ENCODE measurements around the gene CAV1.
A peak's percentile ranks its signal among the peaks of the same experiment; 100 is the strongest.

CAV1 gene

DNA sequence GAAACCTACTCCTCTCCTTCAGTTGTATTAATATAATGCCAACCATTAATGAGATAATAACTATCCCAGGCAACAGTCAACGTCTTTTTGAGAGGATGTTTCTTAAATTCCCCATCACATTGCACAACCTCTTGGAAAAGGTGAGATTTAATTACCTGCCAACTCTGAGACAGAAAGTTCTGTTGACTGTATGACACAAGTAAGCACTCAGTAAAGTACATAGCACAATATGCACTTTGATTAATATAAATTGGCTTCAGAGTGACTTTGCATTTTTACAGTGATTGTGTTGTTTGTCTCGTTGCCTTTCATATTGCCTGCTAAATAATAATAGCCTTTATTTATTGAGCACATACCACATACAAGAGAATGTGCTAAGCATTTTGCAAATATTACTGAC is 46.7 kb downstream of the CAV1 start:
- Histone ChIP-seq H3K9ac (ENCODE audit: low read length in 2 of 2) (no peak overlapping the region), H3K4me1 (ENCODE audit: control insufficient read depth, insufficient read depth, low read length) (peaks cover 3% of the 10 kb centered on the region), H3K4me3 (ENCODE audit: low read length in 2 of 2) (no peak overlapping the region), H3K27ac (ENCODE audit: low read length) (no peak overlapping the region), H3K9me3 (ENCODE audit: control insufficient read depth in 2 of 2, low read length in 2 of 2) (no peaks in the 10 kb centered on the region), H3K27me3 (ENCODE audit: control insufficient read depth in 1 of 2, insufficient read depth in 2 of 2, low read length in 2 of 2) (no peaks in the 10 kb centered on the region), H3K36me3 (ENCODE audit: control insufficient read depth in 2 of 2, insufficient read depth in 2 of 2, low read length in 2 of 2) (no peaks in the 10 kb centered on the region)

GRCh38 chr7:116572036-116572435 is 47.2 kb downstream of the CAV1 start:
- no peak overlapping the region for H3K4me3 ChIP-seq (ENCODE audit: low read length in 2 of 2)
- peaks cover 6% of the 10 kb centered on the region for H3K4me1 ChIP-seq (ENCODE audit: control insufficient read depth, insufficient read depth, low read length)
- H3K36me3 ChIP-seq (ENCODE audit: control insufficient read depth in 2 of 2, insufficient read depth in 2 of 2, low read length in 2 of 2) = no peaks in the 10 kb centered on the region
- H3K9me3 ChIP-seq (ENCODE audit: control insufficient read depth in 2 of 2, low read length in 2 of 2) = no peaks in the 10 kb centered on the region
- no peak overlapping the region for H3K9ac ChIP-seq (ENCODE audit: low read length in 2 of 2)
- H3K27ac ChIP-seq (ENCODE audit: low read length) = no peak overlapping the region
- H3K27me3 ChIP-seq (ENCODE audit: control insufficient read depth in 1 of 2, insufficient read depth in 2 of 2, low read length in 2 of 2) = no peaks in the 10 kb centered on the region

- H3K4me3 ChIP-seq (ENCODE audit: low read length in 2 of 2) = no peak overlapping the region
- no peak overlapping the region for H3K9ac ChIP-seq (ENCODE audit: low read length in 2 of 2)
- H3K36me3 ChIP-seq (ENCODE audit: control insufficient read depth in 2 of 2, insufficient read depth in 2 of 2, low read length in 2 of 2) = no peaks in the 10 kb centered on the region
- no peak overlapping the region for H3K27ac ChIP-seq (ENCODE audit: low read length)
- no peaks in the 10 kb centered on the region for H3K27me3 ChIP-seq (ENCODE audit: control insufficient read depth in 1 of 2, insufficient read depth in 2 of 2, low read length in 2 of 2)
- H3K4me1 ChIP-seq (ENCODE audit: control insufficient read depth, insufficient read depth, low read length) = peaks cover 11% of the 10 kb centered on the region
- H3K9me3 ChIP-seq (ENCODE audit: control insufficient read depth in 2 of 2, low read length in 2 of 2) = no peaks in the 10 kb centered on the region
Observed at GRCh38 chr7:116573541-116573940, 48.7 kb downstream of the CAV1 start.

DNA sequence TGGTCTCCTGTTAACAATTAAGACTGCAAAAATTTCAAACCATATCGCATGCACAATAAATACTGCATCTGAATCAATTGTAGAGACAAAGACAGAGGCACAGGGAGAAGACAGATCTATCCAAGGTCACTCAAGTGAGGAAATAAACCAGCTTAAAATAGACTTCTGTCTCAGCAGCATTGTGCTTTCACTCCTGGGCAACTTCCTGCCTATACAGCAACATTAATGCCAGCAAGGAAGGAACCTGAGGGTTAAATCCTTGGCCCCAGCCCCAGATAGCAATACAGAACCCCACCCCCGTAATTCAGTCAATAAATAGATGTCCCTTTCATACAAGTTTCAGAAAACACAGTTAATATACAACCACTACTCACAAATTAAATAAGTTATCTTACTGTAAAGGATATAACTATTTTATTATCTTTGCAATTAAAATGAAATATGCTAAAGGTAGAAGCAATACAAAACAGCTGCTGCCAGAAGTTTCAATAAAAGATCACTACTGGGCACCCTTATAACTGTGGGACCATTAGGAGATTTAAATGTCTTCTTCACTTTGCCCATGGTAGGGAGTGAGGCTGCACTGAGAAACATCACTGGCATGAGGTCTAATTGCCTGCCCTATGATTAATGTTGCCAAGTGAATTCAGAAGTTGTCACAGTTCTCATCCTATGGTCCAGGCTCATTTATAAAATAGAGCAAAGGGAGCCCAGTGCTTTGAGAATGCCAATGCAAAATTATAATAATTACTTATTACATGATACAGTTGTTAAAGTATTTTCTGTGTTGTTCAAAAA is 49.4 kb downstream of the CAV1 start:
- Histone ChIP-seq H3K9me3 (ENCODE audit: control insufficient read depth in 2 of 2, low read length in 2 of 2) (no peaks in the 10 kb centered on the region), H3K27me3 (ENCODE audit: control insufficient read depth in 1 of 2, insufficient read depth in 2 of 2, low read length in 2 of 2) (no peaks in the 10 kb centered on the region), H3K4me1 (ENCODE audit: control insufficient read depth, insufficient read depth, low read length) (peaks cover 11% of the 10 kb centered on the region), H3K9ac (ENCODE audit: low read length in 2 of 2) (no peak overlapping the region), H3K36me3 (ENCODE audit: control insufficient read depth in 2 of 2, insufficient read depth in 2 of 2, low read length in 2 of 2) (no peaks in the 10 kb centered on the region), H3K4me3 (ENCODE audit: low read length in 2 of 2) (no peak overlapping the region), H3K27ac (ENCODE audit: low read length) (no peak overlapping the region)

DNA sequence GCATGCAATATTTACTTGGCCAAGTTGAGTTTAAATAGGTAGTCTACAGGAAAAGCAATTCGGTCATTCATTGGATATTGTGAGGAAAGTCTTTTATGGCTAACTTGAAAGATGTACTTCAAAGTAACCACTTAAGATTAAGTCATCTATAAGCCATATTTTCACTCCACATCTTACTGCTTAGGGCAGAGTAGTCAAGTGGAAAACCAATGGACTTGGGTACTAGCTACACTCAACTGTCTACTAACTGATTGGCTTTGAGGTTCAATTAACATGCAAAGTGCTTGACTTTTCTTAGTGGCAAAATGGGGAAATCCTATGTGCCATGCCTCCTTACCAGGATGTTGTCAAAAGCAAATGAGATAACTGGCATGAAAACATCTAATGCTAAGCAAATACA is 51.0 kb downstream of the CAV1 start:
- Histone ChIP-seq H3K27ac (ENCODE audit: low read length) (no peak overlapping the region), H3K4me3 (ENCODE audit: low read length in 2 of 2) (no peak overlapping the region), H3K27me3 (ENCODE audit: control insufficient read depth in 1 of 2, insufficient read depth in 2 of 2, low read length in 2 of 2) (no peaks in the 10 kb centered on the region), H3K9ac (ENCODE audit: low read length in 2 of 2) (no peak overlapping the region), H3K4me1 (ENCODE audit: control insufficient read depth, insufficient read depth, low read length) (peaks cover 11% of the 10 kb centered on the region), H3K9me3 (ENCODE audit: control insufficient read depth in 2 of 2, low read length in 2 of 2) (no peaks in the 10 kb centered on the region), H3K36me3 (ENCODE audit: control insufficient read depth in 2 of 2, insufficient read depth in 2 of 2, low read length in 2 of 2) (no peaks in the 10 kb centered on the region)

DNA sequence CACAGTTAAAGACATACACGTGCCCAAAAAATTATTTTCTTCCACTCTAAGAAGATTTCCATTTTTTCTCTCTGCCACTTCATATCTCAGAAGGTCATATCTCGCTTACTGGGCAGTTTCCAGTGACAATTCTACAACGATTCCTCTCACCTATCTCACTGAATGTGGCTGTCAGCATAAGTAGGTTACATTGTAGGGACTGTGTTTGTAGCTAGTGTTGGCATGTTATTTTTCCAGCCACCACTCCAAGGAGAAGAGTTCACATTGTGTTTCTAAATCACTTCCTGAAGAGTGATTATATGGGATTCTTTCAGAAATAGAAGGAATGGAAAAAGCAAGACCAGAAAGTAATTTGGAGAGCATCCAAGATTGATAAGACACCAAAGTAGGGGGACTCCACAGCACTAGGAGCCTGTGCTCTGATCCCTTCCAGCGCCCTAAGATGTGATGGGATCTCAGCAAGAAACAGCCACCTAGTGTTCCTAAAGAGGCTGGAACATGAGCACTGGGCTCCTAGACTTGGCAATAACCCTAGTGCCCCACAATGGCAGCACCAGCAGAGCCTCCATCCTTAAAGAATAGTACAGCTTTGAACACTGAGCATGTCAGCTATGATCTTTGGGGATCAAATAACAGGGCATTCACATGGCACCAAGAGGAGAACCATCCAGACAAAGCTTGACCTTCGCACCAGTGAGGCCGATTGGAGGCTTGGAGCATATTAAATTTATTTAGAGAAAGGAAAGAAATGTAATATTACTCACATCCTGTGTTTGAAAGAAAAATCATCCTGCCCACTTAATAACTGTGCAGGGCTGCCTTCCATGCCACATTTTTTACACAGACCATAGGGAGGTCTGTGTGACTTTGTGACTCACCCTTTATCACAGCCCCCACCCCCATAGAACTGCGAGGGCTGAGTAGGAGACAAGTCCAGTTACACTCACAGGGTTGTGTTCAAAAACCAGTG is 51.8 kb downstream of the CAV1 start:
- Histone ChIP-seq H3K4me3 (ENCODE audit: low read length in 2 of 2) (no peak overlapping the region), H3K27me3 (ENCODE audit: control insufficient read depth in 1 of 2, insufficient read depth in 2 of 2, low read length in 2 of 2) (no peaks in the 10 kb centered on the region), H3K9ac (ENCODE audit: low read length in 2 of 2) (peak overlapping the region in 1 of 2 donors; percentile 1), H3K36me3 (ENCODE audit: control insufficient read depth in 2 of 2, insufficient read depth in 2 of 2, low read length in 2 of 2) (no peaks in the 10 kb centered on the region), H3K9me3 (ENCODE audit: control insufficient read depth in 2 of 2, low read length in 2 of 2) (no peaks in the 10 kb centered on the region), H3K4me1 (ENCODE audit: control insufficient read depth, insufficient read depth, low read length) (peaks cover 11% of the 10 kb centered on the region), H3K27ac (ENCODE audit: low read length) (peak overlapping the region; percentile 31)

GRCh38 chr7:116577320-116577871 is 52.6 kb downstream of the CAV1 start:
- Histone ChIP-seq H3K9me3 (ENCODE audit: control insufficient read depth in 2 of 2, low read length in 2 of 2) (no peaks in the 10 kb centered on the region), H3K27ac (ENCODE audit: low read length) (peak overlapping the region; percentile 31), H3K9ac (ENCODE audit: low read length in 2 of 2) (peak overlapping the region in 1 of 2 donors; percentile 1), H3K4me3 (ENCODE audit: low read length in 2 of 2) (no peak overlapping the region), H3K36me3 (ENCODE audit: control insufficient read depth in 2 of 2, insufficient read depth in 2 of 2, low read length in 2 of 2) (no peaks in the 10 kb centered on the region), H3K27me3 (ENCODE audit: control insufficient read depth in 1 of 2, insufficient read depth in 2 of 2, low read length in 2 of 2) (no peaks in the 10 kb centered on the region), H3K4me1 (ENCODE audit: control insufficient read depth, insufficient read depth, low read length) (peaks cover 15% of the 10 kb centered on the region)

DNA sequence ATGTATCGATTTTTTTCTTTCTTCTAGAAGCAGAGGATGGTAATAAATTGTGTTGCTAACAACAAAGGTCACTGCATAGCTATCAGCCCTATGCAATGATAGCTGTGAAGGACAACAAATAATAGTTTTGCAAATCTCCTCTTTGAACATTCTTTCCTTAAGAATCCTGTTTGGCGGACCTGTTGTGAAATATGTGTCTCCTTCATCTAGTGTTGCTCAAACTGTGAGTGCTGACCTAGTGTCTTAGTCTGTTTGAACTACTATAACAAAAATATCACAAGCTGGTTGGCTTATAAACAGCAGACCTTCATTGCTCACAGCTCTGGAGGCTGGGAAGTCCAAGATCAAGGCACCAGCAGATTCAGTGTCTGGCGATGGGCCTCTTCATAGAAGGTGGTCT is 53.7 kb downstream of the CAV1 start:
- no peak overlapping the region for H3K9ac ChIP-seq (ENCODE audit: low read length in 2 of 2)
- H3K36me3 ChIP-seq (ENCODE audit: control insufficient read depth in 2 of 2, insufficient read depth in 2 of 2, low read length in 2 of 2) = no peaks in the 10 kb centered on the region
- H3K27ac ChIP-seq (ENCODE audit: low read length) = no peak overlapping the region
- H3K4me1 ChIP-seq (ENCODE audit: control insufficient read depth, insufficient read depth, low read length) = peaks cover 23% of the 10 kb centered on the region
- no peak overlapping the region for H3K4me3 ChIP-seq (ENCODE audit: low read length in 2 of 2)
- H3K27me3 ChIP-seq (ENCODE audit: control insufficient read depth in 1 of 2, insufficient read depth in 2 of 2, low read length in 2 of 2) = no peaks in the 10 kb centered on the region
- H3K9me3 ChIP-seq (ENCODE audit: control insufficient read depth in 2 of 2, low read length in 2 of 2) = no peaks in the 10 kb centered on the region

DNA sequence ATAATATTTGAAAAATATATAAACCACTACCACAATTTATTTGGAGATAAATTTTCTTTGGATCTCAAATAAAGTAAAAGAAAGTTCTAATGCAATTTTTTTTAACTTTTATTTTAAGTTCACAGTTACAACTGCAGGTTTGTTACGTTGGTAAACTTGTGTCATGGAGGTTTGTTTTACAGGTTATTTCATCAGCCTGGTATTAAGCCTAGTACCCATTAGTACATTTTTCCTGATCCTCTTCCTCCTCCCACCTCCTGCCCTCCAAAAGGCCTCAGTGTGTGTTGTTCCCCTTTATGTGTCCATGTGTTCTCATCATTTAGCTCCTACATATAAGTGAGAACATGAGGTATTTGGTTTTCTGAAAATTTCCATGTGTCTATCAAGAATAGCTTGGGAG is 54.5 kb downstream of the CAV1 start:
- no peaks in the 10 kb centered on the region for H3K27me3 ChIP-seq (ENCODE audit: control insufficient read depth in 1 of 2, insufficient read depth in 2 of 2, low read length in 2 of 2)
- no peaks in the 10 kb centered on the region for H3K9me3 ChIP-seq (ENCODE audit: control insufficient read depth in 2 of 2, low read length in 2 of 2)
- H3K27ac ChIP-seq (ENCODE audit: low read length) = no peak overlapping the region
- peaks cover 25% of the 10 kb centered on the region for H3K4me1 ChIP-seq (ENCODE audit: control insufficient read depth, insufficient read depth, low read length)
- H3K4me3 ChIP-seq (ENCODE audit: low read length in 2 of 2) = no peak overlapping the region
- H3K9ac ChIP-seq (ENCODE audit: low read length in 2 of 2) = no peak overlapping the region
- no peaks in the 10 kb centered on the region for H3K36me3 ChIP-seq (ENCODE audit: control insufficient read depth in 2 of 2, insufficient read depth in 2 of 2, low read length in 2 of 2)

- no peak overlapping the region for H3K9ac ChIP-seq (ENCODE audit: low read length in 2 of 2)
- no peaks in the 10 kb centered on the region for H3K9me3 ChIP-seq (ENCODE audit: control insufficient read depth in 2 of 2, low read length in 2 of 2)
- no peak overlapping the region for H3K4me3 ChIP-seq (ENCODE audit: low read length in 2 of 2)
- no peak overlapping the region for H3K27ac ChIP-seq (ENCODE audit: low read length)
- no peaks in the 10 kb centered on the region for H3K36me3 ChIP-seq (ENCODE audit: control insufficient read depth in 2 of 2, insufficient read depth in 2 of 2, low read length in 2 of 2)
- no peaks in the 10 kb centered on the region for H3K27me3 ChIP-seq (ENCODE audit: control insufficient read depth in 1 of 2, insufficient read depth in 2 of 2, low read length in 2 of 2)
- peaks cover 23% of the 10 kb centered on the region for H3K4me1 ChIP-seq (ENCODE audit: control insufficient read depth, insufficient read depth, low read length)
Observed at GRCh38 chr7:116579835-116580234, 55.0 kb downstream of the CAV1 start.

Data from stomach smooth muscle (tissue), 2 donors.